GM13977 (cell line): ENCODE results near the gene STK32B.

Source experiments
- DNase-seq: peaks from one replicate; pipeline ENCODE4 v3.0.0; 2012; ENCODE audit warnings: low spot score
- CTCF ChIP-seq: IDR thresholded peaks from 2 replicates; pipeline ENCODE4 v1.5.1; 2012; ENCODE audit warnings: mild to moderate bottlenecking, control low read depth; ENCODE audit not compliant: insufficient read depth; ENCODE audit errors: extremely low read depth, missing control alignments
- in situ Hi-C: fragments of 300-500 bp; cut with MboI; formaldehyde crosslinking; loops from one replicate; pipeline ENCODE4 v1.12.0; 2022; ENCODE audit warnings: low sequenced_read_pairs, low pct_unique_long_range_greater_than_20kb, mixed read lengths, inconsistent platforms; ENCODE audit not compliant: unreplicated experiment

STK32B gene

GRCh38 chr4:5526080-5526846 is 475.0 kb downstream of the STK32B start:
- no peak for TF ChIP-seq CTCF
- in situ Hi-C loops, result no loop called here
- no peak for DNase-seq

- TF ChIP-seq CTCF, result no peak
- no peak for DNase-seq
- in situ Hi-C loops, result no loop called here
Observed at GRCh38 chr4:5527211-5527610, 475.9 kb downstream of the STK32B start.

- no peak for TF ChIP-seq CTCF
- in situ Hi-C loops, result no loop called here
- DNase-seq, result no peak
Observed at GRCh38 chr4:5528031-5528436, 476.8 kb downstream of the STK32B start.

GRCh38 chr4:5532100-5532499 is 480.8 kb downstream of the STK32B start:
- in situ Hi-C loops, result no loop called here
- no peak for DNase-seq
- no peak for TF ChIP-seq CTCF

GRCh38 chr4:5539584-5539983 is 488.3 kb downstream of the STK32B start:
- in situ Hi-C loops, result no loop called here
- TF ChIP-seq CTCF, result no peak
- DNase-seq, result no peak

- no peak for DNase-seq
- in situ Hi-C loops, result no loop called here
- TF ChIP-seq CTCF, result no peak
Observed at GRCh38 chr4:5541169-5541568, 489.9 kb downstream of the STK32B start.
